ENCODE measurements around the gene CPED1.
"Not testable (repeated sequence)": the region's sequence is repeated elsewhere in the genome, so short reads cannot be mapped to it uniquely, and the experiment has no call there.

GRCh38 chr7:121036776-121037175, 48.3 kb downstream of the CPED1 start:
- not testable (repeated sequence) for TF ChIP-seq CTCF (IDR thresholded peaks at IDR 0.05); ESRRA (CRISPR knock-in tag; IDR thresholded peaks at IDR 0.05; ENCODE audit: borderline replicate concordance); PRDM15 (CRISPR knock-in tag; IDR thresholded peaks at IDR 0.05); ARID4B (CRISPR knock-in tag; IDR thresholded peaks at IDR 0.05; ENCODE audit: borderline replicate concordance); STAT6 (CRISPR knock-in tag; conservative IDR thresholded peaks at IDR 0.05; ENCODE audit: low read depth); NFYB (CRISPR knock-in tag; conservative IDR thresholded peaks at IDR 0.05; ENCODE audit: low read depth); ATF3 (CRISPR knock-in tag; conservative IDR thresholded peaks at IDR 0.05); KAT7 (CRISPR knock-in tag; IDR thresholded peaks at IDR 0.05; ENCODE audit: borderline replicate concordance)

Measured in WTC11 (cell line).